Hepatocyte (in vitro differentiated cells): ENCODE results near the gene PIK3R5.

Experiments used
- EZH2 ChIP-seq: fragments of 200-600 bp; sonication (generic); IDR thresholded peaks from 2 replicates; pipeline ENCODE4 v1.6.1; 2016; ENCODE audit warnings: antibody characterized with exemption, mild to moderate bottlenecking, borderline replicate concordance
- EZH2phosphoT487 ChIP-seq: fragments of 200-600 bp; sonication (generic); IDR thresholded peaks from one replicate; pipeline ENCODE4 v1.6.1; 2018; ENCODE audit warnings: antibody characterized with exemption, mild to moderate bottlenecking, low read depth, moderate library complexity; ENCODE audit not compliant: unreplicated experiment, severe bottlenecking
- TF ChIP-seq, protein P1 (sequence below): fragments of 200-600 bp; sonication (generic); IDR thresholded peaks from 2 replicates; pipeline ENCODE4 v1.5.1; 2016; ENCODE audit warnings: antibody characterized with exemption, mild to moderate bottlenecking; ENCODE audit not compliant: poor library complexity

DNA sequence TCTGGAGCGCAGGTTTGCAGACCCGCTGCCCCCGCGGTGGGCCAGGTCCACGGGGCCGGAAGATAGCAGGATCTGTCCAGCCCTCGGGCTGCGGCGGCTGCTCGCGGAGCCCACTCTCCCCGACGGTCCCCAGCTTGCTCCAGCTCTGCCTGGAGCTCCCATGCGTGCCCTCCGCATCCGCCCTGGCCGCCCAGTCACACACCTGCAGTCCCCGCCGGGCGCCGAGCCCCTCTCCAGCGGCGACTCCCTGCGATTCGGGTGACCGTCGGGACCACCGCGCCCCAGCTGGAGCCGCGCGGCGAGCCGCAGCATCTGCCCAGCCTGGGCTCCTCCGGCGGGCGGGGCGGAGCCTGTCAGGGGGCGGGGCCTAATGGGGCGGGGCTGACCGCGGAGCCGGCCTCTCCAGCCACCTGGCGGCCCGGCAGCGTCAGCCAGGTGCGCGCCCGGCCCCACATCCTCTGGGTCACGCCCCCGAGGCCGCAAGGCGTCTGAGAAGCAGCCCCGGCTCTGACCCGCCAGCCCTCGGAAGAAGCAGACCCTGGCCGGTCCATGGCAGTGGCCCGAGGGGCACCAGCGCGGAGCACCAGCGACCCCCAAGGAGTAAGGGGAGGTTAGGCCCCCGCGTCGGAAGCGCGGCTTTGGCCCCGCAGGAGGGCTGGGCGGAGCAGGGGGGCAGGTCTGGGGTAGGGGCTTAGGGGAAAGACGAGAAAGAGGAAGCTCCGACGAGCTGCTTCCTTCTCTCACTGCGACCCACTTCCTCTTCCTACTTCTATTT lies at the start of gene PIK3R5:
- TF ChIP-seq, protein P1, sequence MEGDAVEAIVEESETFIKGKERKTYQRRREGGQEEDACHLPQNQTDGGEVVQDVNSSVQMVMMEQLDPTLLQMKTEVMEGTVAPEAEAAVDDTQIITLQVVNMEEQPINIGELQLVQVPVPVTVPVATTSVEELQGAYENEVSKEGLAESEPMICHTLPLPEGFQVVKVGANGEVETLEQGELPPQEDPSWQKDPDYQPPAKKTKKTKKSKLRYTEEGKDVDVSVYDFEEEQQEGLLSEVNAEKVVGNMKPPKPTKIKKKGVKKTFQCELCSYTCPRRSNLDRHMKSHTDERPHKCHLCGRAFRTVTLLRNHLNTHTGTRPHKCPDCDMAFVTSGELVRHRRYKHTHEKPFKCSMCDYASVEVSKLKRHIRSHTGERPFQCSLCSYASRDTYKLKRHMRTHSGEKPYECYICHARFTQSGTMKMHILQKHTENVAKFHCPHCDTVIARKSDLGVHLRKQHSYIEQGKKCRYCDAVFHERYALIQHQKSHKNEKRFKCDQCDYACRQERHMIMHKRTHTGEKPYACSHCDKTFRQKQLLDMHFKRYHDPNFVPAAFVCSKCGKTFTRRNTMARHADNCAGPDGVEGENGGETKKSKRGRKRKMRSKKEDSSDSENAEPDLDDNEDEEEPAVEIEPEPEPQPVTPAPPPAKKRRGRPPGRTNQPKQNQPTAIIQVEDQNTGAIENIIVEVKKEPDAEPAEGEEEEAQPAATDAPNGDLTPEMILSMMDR = no peak
- TF ChIP-seq EZH2 = peak; percentile 68
- no peak for TF ChIP-seq EZH2phosphoT487
